Measurements from ENCODE around the gene AMDHD2.

AMDHD2 gene

GRCh38 chr16:2481676-2482075 lies 38.5 kb upstream of the AMDHD2 start:
- DNase-seq: no peak
- in situ Hi-C loops (cut with HindIII; ENCODE audit: low pct_ligation_motif_present, low sequenced_read_pairs): no loop called here

GRCh38 chr16:2482249-2482648 lies 37.9 kb upstream of the AMDHD2 start:
- Histone ChIP-seq H3K4me3 (ENCODE audit: low read depth, low read length) (no peak overlapping the region), H3K27me3 (replicated peaks) (no peaks in the 10 kb centered on the region), H3K36me3 (replicated peaks) (no peaks in the 10 kb centered on the region), H3K27ac (no peak overlapping the region)
- no peak for TF ChIP-seq CTCF (IDR thresholded peaks at IDR 0.05; ENCODE audit: low read depth, low read length, missing control alignments)
- no peak for DNase-seq
- in situ Hi-C loops (cut with HindIII; ENCODE audit: low pct_ligation_motif_present, low sequenced_read_pairs): no loop called here

More at GRCh38 chr16:2481676-2482075, 38.5 kb upstream of the AMDHD2 start:
- H3K4me3 ChIP-seq (ENCODE audit: low read depth, low read length): no peak overlapping the region
- no peaks in the 10 kb centered on the region for H3K27me3 ChIP-seq (replicated peaks)
- H3K27ac ChIP-seq: no peak overlapping the region
- H3K36me3 ChIP-seq (replicated peaks): no peaks in the 10 kb centered on the region
- no peak for TF ChIP-seq CTCF (IDR thresholded peaks at IDR 0.05; ENCODE audit: low read depth, low read length, missing control alignments)

- Histone ChIP-seq H3K4me3 (ENCODE audit: low read depth, low read length) (no peak overlapping the region), H3K27ac (no peak overlapping the region), H3K36me3 (replicated peaks) (no peaks in the 10 kb centered on the region), H3K27me3 (replicated peaks) (no peaks in the 10 kb centered on the region)
- DNase-seq: no peak
- no peak for TF ChIP-seq CTCF (IDR thresholded peaks at IDR 0.05; ENCODE audit: low read depth, low read length, missing control alignments)
- in situ Hi-C loops (cut with HindIII; ENCODE audit: low pct_ligation_motif_present, low sequenced_read_pairs): no loop called here
Observed at GRCh38 chr16:2482708-2483534, 37.2 kb upstream of the AMDHD2 start.

- Histone ChIP-seq H3K4me3 (ENCODE audit: low read depth, low read length) (no peak overlapping the region), H3K36me3 (replicated peaks) (no peaks in the 10 kb centered on the region), H3K27me3 (replicated peaks) (no peaks in the 10 kb centered on the region), H3K27ac (no peak overlapping the region)
- TF ChIP-seq CTCF (IDR thresholded peaks at IDR 0.05; ENCODE audit: low read depth, low read length, missing control alignments): no peak
- no peak for DNase-seq
- in situ Hi-C loops (cut with HindIII; ENCODE audit: low pct_ligation_motif_present, low sequenced_read_pairs): no loop called here
Observed at GRCh38 chr16:2483939-2484897, 36.0 kb upstream of the AMDHD2 start.

GRCh38 chr16:2484898-2485508 lies 35.2 kb upstream of the AMDHD2 start:
- in situ Hi-C loops (cut with HindIII; ENCODE audit: low pct_ligation_motif_present, low sequenced_read_pairs): no loop called here
- TF ChIP-seq CTCF (IDR thresholded peaks at IDR 0.05; ENCODE audit: low read depth, low read length, missing control alignments): no peak
- Histone ChIP-seq H3K27ac (no peak overlapping the region), H3K36me3 (replicated peaks) (no peaks in the 10 kb centered on the region), H3K4me3 (ENCODE audit: low read depth, low read length) (no peak overlapping the region), H3K27me3 (replicated peaks) (no peaks in the 10 kb centered on the region)
- no peak for DNase-seq

All from brain microvascular endothelial cell (primary cell).